Loucy (cell line): Measurements from ENCODE around the gene GALNT1.

Experiments used
- CTCF ChIP-seq: fragments of 200-600 bp; sonication (generic); conservative IDR thresholded peaks from 2 replicates; pipeline ENCODE4 v1.5.1; 2014; ENCODE audit warnings: mild to moderate bottlenecking, antibody characterized with exemption, low read length
- EZH2phosphoT487 ChIP-seq: fragments of 200-600 bp; IDR thresholded peaks from 2 replicates; pipeline ENCODE4 v1.6.1; 2018; ENCODE audit warnings: antibody characterized with exemption, mild to moderate bottlenecking, moderate library complexity, borderline replicate concordance

- TF ChIP-seq CTCF, result no peak
- no peak for TF ChIP-seq EZH2phosphoT487
Measured at GRCh38 chr18:35577045-35577848, 4.3 kb upstream of the GALNT1 start.
